HepG2 (cell line): ENCODE data around the gene CYB5B. TPM values are rescaled to one million over a fixed set of nuclear protein-coding genes. Genes with fewer than 3 reads are reported as not detected.

Experiments used
- AHR ChIP-seq: IDR thresholded peaks from 2 replicates; pipeline ENCODE4 v1.6.1; 2018; ENCODE audit warnings: missing genetic modification reagents, missing compliant biosample characterization
- ATF7 ChIP-seq, 2 experiments: fragments of 450-650 bp in 1 of 2; sonication (generic) in 1 of 2; formaldehyde crosslinking in 1 of 2; IDR thresholded peaks; 2 replicates each; pipeline versions ENCODE4 v1.4.0 to v1.6.1; 2016 to 2020; ENCODE audit warnings: antibody characterized with exemption in 1 of 2, mild to moderate bottlenecking in 1 of 2, missing genetic modification reagents in 1 of 2
- HDAC1 ChIP-seq: sonication (generic); formaldehyde crosslinking; IDR thresholded peaks from 2 replicates; pipeline ENCODE4 v1.5.1; 2020; ENCODE audit warnings: mild to moderate bottlenecking, missing genetic modification reagents
- HDAC2 ChIP-seq: sonication (generic); formaldehyde crosslinking; IDR thresholded peaks from 2 replicates; pipeline ENCODE4 v1.4.0; 2020; ENCODE audit warnings: missing genetic modification reagents
- ISL2 ChIP-seq: sonication (generic); formaldehyde crosslinking; IDR thresholded peaks from 2 replicates; pipeline ENCODE4 v1.5.0; 2020; ENCODE audit warnings: missing genetic modification reagents
- KDM3A ChIP-seq: IDR thresholded peaks from 2 replicates; pipeline ENCODE4 v1.6.1; 2018; ENCODE audit warnings: low read depth, missing compliant biosample characterization
- KLF16 ChIP-seq, 2 experiments: sonication (generic) in 1 of 2; formaldehyde crosslinking in 1 of 2; IDR thresholded peaks; 2 replicates each; pipeline versions ENCODE4 v1.6.1 to v1.8.0; 2016 to 2023; ENCODE audit warnings: missing genetic modification reagents in 2 of 2, missing compliant biosample characterization in 1 of 2
- ONECUT2 ChIP-seq: sonication (generic); formaldehyde crosslinking; IDR thresholded peaks from 2 replicates; pipeline ENCODE4 v1.4.0; 2020; ENCODE audit warnings: missing genetic modification reagents
- RXRB ChIP-seq: IDR thresholded peaks from 2 replicates; pipeline ENCODE4 v1.6.1; 2016; ENCODE audit warnings: borderline replicate concordance, missing genetic modification reagents, missing compliant biosample characterization
- TEAD3 ChIP-seq: optimal IDR thresholded peaks from 2 replicates; pipeline ENCODE3; 2016; ENCODE audit warnings: borderline replicate concordance
- TSC22D2 ChIP-seq: sonication (generic); formaldehyde crosslinking; IDR thresholded peaks from 2 replicates; pipeline ENCODE4 v1.5.1; 2020; ENCODE audit warnings: missing genetic modification reagents, mild to moderate bottlenecking, borderline replicate concordance
- YEATS4 ChIP-seq: sonication (generic); formaldehyde crosslinking; IDR thresholded peaks from 2 replicates; pipeline ENCODE4 v1.4.0; 2020; ENCODE audit warnings: missing genetic modification reagents, borderline replicate concordance
- ZNF136 ChIP-seq: sonication (generic); formaldehyde crosslinking; IDR thresholded peaks from 2 replicates; pipeline ENCODE4 v1.8.1; 2022; ENCODE audit warnings: low read depth, mild to moderate bottlenecking, moderate library complexity, missing genetic modification reagents
- ZNF878 ChIP-seq: sonication (generic); formaldehyde crosslinking; IDR thresholded peaks from 2 replicates; pipeline ENCODE4 v1.8.1; 2023; ENCODE audit warnings: mild to moderate bottlenecking, missing genetic modification reagents, moderate library complexity
- polyA plus RNA-seq, 8 experiments: library from polyadenylated mRNA; depleted of rRNA in 3 of 8; stranded (reverse) in 7 of 8; unstranded in 1 of 8; fragments of >200 nt; fragmentation: Illumina TruSeq in 4 of 8; extraction: Trizol in 4 of 8; gene quantifications; 2 replicates each; pipeline versions ENCODE4 v1.2.1 to v1.2.3, GENCODE V29; 2011 to 2016; ENCODE audit warnings: low read depth in 4 of 8, missing spikeins in 1 of 8, mixed read lengths in 1 of 8; ENCODE audit not compliant: insufficient read depth in 1 of 8
- total RNA-seq, 5 experiments: library from RNA; depleted of rRNA; stranded (reverse); fragments of >200 nt; fragmentation: Illumina TruSeq; extraction: Trizol; gene quantifications; 2 replicates each; pipeline ENCODE4 v1.2.3, GENCODE V29; 2016; ENCODE audit warnings: low read depth in 1 of 5
- TF ChIP-seq, protein P1 (sequence below): sonication (generic); formaldehyde crosslinking; IDR thresholded peaks from 2 replicates; pipeline ENCODE4 v1.4.0; 2020; ENCODE audit warnings: missing genetic modification reagents
- TF ChIP-seq, protein P2 (sequence below): IDR thresholded peaks from 2 replicates; pipeline ENCODE4 v1.6.1; 2016; ENCODE audit warnings: low read depth
- TF ChIP-seq, protein P3 (sequence below): sonication (generic); formaldehyde crosslinking; IDR thresholded peaks from 2 replicates; pipeline ENCODE4 v1.5.0; 2020; ENCODE audit warnings: mild to moderate bottlenecking, missing genetic modification reagents, borderline replicate concordance
- TF ChIP-seq, protein P4 (sequence below): sonication (generic); IDR thresholded peaks from 2 replicates; pipeline ENCODE4 v1.6.1; 2016; ENCODE audit warnings: low read depth, borderline replicate concordance
- TF ChIP-seq, protein P5 (sequence below): sonication (generic); formaldehyde crosslinking; IDR thresholded peaks from 2 replicates; pipeline ENCODE4 v1.4.0; 2020; ENCODE audit warnings: missing genetic modification reagents

CYB5B gene
- total and polyA plus RNA-seq, 2 of the 13 experiments (the other 11 are each of a cell fraction or from before 2014, with no cell fraction given), result 234 to 432 TPM

DNA sequence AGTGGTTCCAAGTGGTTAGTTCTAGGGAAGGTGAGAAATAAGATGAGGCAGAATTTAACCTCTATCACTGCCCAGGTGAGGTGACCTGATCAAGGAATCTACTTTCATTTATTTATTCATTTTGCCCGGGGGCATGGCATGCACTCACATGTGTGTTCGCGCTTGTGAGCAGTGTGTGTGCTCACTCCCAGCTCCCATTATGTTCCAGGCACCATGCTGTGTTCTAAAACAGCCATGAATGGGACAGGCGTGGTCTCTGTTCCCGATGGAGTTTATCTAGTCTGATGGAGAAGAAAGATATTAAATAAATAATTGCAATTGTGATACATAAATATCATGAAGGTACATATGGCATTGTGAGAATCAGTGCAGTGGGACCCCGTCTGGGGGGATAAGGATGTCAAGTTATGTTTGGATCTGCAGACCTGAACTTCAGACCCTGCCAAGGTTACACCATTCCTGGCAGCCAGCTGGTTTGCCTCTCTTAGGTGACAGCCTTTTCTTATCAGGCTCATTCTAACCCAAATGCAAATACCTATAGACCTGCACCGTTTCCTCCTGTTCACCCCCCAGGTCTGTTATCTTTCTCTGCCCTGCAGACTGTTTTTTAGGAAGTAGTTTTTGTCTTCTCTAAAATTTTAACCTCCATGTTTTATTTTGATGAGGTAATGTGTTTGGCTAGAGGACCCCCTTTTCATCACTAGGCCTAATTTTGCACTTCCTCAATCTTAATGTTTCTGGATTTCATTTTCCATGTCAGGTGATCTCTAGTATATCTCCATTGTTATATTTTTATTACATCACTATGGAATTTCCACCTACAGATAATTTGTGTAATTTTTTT is 11.8 kb downstream of the CYB5B start (continued):
- TF ChIP-seq, protein P1, sequence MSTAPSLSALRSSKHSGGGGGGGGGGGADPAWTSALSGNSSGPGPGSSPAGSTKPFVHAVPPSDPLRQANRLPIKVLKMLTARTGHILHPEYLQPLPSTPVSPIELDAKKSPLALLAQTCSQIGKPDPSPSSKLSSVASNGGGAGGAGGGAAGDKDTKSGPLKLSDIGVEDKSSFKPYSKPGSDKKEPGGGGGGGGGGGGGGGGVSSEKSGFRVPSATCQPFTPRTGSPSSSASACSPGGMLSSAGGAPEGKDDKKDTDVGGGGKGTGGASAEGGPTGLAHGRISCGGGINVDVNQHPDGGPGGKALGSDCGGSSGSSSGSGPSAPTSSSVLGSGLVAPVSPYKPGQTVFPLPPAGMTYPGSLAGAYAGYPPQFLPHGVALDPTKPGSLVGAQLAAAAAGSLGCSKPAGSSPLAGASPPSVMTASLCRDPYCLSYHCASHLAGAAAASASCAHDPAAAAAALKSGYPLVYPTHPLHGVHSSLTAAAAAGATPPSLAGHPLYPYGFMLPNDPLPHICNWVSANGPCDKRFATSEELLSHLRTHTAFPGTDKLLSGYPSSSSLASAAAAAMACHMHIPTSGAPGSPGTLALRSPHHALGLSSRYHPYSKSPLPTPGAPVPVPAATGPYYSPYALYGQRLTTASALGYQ (CRISPR knock-in tag), result peak; percentile 23; the same call in 1 of the 2 replicates
- peak; percentile 37; the same call in 1 of the 2 replicates for TF ChIP-seq YEATS4 (CRISPR knock-in tag)
- no peak for TF ChIP-seq ZNF136 (CRISPR knock-in tag)
- peak; percentile 35; the same call in 1 of the 2 replicates for TF ChIP-seq KDM3A
- peak; percentile 65 for TF ChIP-seq HDAC1 (CRISPR knock-in tag)
- TF ChIP-seq HDAC2 (CRISPR knock-in tag), result peak; percentile 66; the same call in 1 of the 2 replicates
- TF ChIP-seq, protein P2, sequence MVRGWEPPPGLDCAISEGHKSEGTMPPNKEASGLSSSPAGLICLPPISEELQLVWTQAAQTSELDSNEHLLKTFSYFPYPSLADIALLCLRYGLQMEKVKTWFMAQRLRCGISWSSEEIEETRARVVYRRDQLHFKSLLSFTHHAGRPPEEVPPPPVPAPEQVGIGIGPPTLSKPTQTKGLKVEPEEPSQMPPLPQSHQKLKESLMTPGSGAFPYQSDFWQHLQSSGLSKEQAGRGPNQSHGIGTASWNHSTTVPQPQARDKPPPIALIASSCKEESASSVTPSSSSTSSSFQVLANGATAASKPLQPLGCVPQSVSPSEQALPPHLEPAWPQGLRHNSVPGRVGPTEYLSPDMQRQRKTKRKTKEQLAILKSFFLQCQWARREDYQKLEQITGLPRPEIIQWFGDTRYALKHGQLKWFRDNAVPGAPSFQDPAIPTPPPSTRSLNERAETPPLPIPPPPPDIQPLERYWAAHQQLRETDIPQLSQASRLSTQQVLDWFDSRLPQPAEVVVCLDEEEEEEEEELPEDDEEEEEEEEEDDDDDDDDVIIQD, result peak; percentile 60; the same call in 1 of the 2 replicates
- TF ChIP-seq TEAD3 (CRISPR knock-in tag), result peak; percentile 77
- TF ChIP-seq, protein P3, sequence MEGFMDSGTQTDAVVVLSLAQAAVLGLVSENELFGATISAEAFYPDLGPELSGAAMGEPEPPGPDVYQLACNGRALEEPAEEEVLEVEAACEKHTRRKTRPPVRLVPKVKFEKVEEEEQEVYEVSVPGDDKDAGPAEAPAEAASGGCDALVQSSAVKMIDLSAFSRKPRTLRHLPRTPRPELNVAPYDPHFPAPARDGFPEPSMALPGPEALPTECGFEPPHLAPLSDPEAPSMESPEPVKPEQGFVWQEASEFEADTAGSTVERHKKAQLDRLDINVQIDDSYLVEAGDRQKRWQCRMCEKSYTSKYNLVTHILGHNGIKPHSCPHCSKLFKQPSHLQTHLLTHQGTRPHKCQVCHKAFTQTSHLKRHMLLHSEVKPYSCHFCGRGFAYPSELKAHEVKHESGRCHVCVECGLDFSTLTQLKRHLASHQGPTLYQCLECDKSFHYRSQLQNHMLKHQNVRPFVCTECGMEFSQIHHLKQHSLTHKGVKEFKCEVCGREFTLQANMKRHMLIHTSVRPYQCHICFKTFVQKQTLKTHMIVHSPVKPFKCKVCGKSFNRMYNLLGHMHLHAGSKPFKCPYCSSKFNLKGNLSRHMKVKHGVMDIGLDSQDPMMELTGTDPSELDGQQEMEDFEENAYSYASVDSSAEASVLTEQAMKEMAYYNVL (CRISPR knock-in tag), result peak; percentile 46; the same call in 1 of the 2 replicates
- TF ChIP-seq KLF16 (CRISPR knock-in tag; IDR thresholded peaks at IDR 0.05), result peak in 1 of 2 experiments; percentile 58; a peak in 1 of 4 replicates
- TF ChIP-seq ZNF878, result no peak
- TF ChIP-seq ATF7 (IDR thresholded peaks at IDR 0.05), result peak; percentile 45
- TF ChIP-seq ATF7 (CRISPR knock-in tag; IDR thresholded peaks at IDR 0.05), result no peak
- TF ChIP-seq, protein P4, sequence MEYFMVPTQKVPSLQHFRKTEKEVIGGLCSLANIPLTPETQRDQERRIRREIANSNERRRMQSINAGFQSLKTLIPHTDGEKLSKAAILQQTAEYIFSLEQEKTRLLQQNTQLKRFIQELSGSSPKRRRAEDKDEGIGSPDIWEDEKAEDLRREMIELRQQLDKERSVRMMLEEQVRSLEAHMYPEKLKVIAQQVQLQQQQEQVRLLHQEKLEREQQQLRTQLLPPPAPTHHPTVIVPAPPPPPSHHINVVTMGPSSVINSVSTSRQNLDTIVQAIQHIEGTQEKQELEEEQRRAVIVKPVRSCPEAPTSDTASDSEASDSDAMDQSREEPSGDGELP, result peak; percentile 97
- peak; percentile 69; the same call in 1 of the 2 replicates for TF ChIP-seq RXRB (CRISPR knock-in tag)
- no peak for TF ChIP-seq AHR
- TF ChIP-seq ISL2 (CRISPR knock-in tag), result peak; percentile 74
- 0 out of 2 replicates have a peak, but pooled peaks have one; percentile 32 for TF ChIP-seq TSC22D2 (CRISPR knock-in tag)
- TF ChIP-seq, protein P5, sequence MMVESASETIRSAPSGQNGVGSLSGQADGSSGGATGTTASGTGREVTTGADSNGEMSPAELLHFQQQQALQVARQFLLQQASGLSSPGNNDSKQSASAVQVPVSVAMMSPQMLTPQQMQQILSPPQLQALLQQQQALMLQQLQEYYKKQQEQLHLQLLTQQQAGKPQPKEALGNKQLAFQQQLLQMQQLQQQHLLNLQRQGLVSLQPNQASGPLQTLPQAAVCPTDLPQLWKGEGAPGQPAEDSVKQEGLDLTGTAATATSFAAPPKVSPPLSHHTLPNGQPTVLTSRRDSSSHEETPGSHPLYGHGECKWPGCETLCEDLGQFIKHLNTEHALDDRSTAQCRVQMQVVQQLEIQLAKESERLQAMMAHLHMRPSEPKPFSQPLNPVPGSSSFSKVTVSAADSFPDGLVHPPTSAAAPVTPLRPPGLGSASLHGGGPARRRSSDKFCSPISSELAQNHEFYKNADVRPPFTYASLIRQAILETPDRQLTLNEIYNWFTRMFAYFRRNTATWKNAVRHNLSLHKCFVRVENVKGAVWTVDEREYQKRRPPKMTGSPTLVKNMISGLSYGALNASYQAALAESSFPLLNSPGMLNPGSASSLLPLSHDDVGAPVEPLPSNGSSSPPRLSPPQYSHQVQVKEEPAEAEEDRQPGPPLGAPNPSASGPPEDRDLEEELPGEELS, result peak; percentile 70
- TF ChIP-seq ONECUT2, result no peak
